Gastroesophageal sphincter (tissue), 3 donors: ENCODE measurements around the gene PRRT3.

Experiments
- POLR2A ChIP-seq, 2 donors: fragments of 450-650 bp; IDR thresholded peaks; one replicate each; pipeline ENCODE4 v1.6.1; 2017; ENCODE audit warnings: antibody characterized with exemption in 2 of 2, mild to moderate bottlenecking in 2 of 2, moderate library complexity in 1 of 2
- TF ChIP-seq, protein P1 (sequence below), 4 experiments: fragments of 200-600 bp in 2 of 4; fragments of 450-650 bp in 2 of 4; sonication (generic) in 1 of 4; IDR thresholded peaks; one replicate each; pipeline ENCODE4 v1.5.1; 2017 to 2019; ENCODE audit warnings: antibody characterized with exemption in 4 of 4, mild to moderate bottlenecking in 2 of 4, moderate library complexity in 2 of 4

DNA sequence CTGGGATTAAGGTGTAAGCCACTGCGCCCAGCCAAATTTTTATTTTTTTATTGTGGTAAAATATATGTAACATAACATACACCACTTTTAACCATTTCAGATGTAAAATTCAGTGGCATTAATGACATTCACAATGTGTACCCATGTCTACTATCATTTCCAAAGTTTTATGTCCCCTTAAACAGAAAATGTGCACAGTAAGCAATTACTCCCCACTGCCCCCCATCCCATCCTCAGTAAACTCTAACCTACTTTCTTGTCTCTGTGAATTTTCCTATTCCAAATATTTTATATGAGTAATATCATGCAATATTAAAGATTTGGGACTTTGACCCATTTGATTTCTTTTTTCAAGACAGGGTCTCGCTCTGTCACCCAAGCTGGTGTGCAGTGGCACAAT, 14.6 kb upstream of the PRRT3 start:
- TF ChIP-seq, protein P1, sequence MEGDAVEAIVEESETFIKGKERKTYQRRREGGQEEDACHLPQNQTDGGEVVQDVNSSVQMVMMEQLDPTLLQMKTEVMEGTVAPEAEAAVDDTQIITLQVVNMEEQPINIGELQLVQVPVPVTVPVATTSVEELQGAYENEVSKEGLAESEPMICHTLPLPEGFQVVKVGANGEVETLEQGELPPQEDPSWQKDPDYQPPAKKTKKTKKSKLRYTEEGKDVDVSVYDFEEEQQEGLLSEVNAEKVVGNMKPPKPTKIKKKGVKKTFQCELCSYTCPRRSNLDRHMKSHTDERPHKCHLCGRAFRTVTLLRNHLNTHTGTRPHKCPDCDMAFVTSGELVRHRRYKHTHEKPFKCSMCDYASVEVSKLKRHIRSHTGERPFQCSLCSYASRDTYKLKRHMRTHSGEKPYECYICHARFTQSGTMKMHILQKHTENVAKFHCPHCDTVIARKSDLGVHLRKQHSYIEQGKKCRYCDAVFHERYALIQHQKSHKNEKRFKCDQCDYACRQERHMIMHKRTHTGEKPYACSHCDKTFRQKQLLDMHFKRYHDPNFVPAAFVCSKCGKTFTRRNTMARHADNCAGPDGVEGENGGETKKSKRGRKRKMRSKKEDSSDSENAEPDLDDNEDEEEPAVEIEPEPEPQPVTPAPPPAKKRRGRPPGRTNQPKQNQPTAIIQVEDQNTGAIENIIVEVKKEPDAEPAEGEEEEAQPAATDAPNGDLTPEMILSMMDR (IDR thresholded peaks at IDR 0.05): no peak
- no peak for TF ChIP-seq POLR2A (IDR thresholded peaks at IDR 0.05)
